NCI-H345 treated with DMSO at 0.1 percent for 48 hours (cell line): ENCODE measurements around the gene TBL3.
A peak's percentile ranks its signal among the peaks of the same experiment; 100 is the strongest.
"Not testable (repeated sequence)": the region's sequence is repeated elsewhere in the genome, so short reads cannot be mapped to it uniquely, and the experiment has no call there.

Source experiments
- DNase-seq: peaks from one replicate; lab custom pipeline; 2025; ENCODE audit not compliant: unreplicated experiment; lab: John Stamatoyannopoulos, UW

TBL3 gene

DNA sequence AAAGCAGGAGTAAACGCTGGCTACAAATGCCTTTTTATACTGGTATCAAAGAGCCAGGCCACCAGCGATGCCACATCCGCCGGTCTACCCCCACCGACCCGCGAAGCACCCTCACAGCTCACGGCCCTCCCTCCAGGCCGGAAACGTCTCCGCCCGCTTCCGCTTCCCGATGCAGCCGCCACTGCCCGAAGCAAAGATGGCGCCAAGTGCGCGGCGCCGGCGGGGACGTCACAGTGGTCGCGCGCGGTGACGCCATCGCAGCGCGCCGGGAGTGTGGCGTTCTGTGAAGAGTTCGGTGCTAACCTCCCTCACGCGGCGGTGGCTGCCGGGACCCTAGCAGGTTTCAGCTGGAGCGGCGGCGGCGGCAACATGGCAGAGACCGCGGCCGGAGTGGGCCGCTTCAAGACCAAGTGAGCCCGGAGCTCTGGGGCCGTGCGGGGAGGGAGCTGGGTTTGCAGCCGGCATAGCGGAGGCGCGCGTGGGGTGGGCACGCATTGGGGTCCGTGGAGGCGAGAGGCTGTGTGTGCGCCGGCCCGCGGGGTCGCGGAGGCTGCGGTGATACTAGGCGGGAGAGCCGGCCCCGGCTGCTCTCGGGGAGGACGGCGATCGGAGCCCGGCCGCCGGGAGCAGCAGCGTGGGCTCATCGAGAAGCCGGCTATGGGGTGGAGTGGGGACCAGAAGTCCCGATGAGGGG, at the start of gene TBL3:
TBL3 (plus strand) TSS at position 258 of the 694 bp plus-strand sequence; CDS start at position 370, 112 bp downstream.
- peak; percentile 77 for DNase-seq

DNA sequence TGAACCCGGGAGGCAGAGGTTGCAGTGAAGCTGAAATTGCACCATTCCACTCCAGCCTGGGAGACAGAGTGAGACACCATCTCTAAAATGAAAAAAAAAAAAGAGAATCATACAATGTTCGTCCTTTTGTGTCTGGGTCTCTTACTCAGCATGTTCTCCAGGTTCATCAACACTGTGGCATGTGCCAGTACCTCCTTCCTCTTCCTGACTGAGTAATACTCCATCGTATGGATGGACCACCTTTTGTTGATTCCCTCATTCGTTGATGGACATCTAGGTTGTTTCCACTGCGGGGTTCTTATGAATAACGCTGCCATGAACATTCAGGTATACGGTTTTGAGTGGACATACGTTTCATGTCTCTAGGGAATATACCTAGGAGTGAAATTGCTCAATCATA, 49.5 kb upstream of the TBL3 start:
- DNase-seq, result no peak

DNA sequence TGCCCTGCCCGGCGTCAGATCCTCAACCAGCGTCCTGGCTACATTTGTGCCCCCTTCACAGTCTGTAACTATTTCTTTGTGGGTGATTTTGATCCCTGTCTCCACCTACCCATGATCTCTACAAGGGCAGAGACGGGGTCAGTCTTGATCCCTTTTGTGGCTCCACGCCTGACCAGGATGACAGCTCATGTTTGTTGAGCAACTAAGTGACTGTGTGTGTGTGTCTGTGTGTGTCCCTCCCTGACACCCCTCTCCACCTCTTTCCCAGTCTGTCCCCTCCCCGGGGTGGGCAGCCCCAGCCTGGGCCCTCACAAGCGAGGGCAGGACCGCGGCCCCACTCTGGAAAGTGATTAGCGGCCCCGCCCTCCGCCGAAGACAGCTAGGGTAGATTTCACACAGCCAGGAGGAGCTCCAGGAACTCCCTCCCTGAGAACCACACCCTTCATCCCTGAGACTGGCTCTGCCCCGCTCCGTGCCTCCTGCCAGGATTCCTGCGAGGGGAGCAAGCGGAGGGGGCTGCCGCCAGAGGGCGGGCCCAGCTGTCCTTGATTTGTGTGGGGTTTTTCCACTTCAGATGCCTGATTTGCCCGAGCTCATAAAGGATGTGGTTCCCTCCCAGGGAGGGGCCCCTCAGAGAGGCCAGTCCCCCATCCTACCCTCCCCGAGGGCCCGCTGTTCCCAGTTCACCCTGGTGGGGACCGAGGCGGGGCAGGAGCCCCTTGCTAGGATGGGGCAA, 48.4 kb upstream of the TBL3 start:
- no peak for DNase-seq

DNA sequence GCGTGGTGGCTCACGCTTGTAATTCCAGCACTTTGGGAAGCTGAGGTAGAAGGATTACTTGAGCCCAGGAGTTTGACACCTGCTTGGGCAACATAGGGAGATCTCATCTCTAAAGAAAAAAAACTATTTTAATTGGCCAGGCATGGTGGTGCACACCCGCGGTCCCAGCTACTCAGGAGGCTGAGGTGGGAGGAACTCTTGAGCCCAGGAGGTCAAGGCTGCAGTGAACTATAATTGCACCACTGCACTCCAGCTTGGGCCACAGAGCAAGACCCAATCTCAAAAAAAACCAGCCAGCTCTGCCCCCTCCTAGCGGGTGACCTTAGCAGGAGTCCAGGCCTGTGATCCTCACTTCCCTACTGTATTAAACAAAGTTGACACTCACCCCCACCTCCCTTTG, 47.8 kb upstream of the TBL3 start:
- no peak for DNase-seq

DNA sequence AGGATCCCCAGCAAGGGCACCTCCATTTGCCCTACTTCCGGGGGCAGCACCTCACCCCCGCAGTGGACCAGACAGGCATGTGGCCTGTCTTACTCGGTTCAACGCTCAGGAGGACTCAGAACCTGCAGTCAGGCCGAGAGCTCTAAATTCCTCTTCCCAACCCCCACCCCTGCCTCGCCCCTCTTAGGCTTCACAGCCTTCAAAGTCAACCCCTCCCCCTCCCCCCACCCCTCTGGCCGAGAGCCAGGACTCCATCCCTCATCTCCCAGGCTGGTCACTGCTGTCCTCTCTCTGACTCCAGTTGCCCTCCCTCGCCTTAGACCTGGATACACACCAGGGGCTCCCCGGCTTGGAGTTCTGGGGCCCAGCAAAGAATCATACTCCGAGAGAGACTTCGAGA, 45.6 kb upstream of the TBL3 start:
- DNase-seq, result no peak

DNA sequence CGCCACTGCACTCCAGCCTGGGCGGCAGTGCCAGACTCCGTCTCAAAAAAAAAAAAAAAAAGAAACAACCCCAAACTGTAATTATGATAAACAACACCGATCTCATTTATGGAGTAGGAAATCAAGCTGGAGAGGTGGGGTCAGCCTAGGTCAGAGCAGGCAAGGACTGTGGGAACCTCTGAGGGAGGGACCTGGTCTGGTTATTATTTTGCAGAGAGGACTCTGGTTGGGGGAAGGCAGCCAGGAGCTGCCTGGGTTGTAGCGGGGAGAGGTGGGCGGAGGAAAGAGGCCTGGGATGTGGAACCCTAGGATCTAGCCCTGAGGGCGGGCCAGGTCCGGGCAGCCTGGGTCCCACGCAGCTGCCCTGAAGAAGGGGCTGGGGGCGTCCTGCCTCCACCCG, 42.7 kb upstream of the TBL3 start:
- no peak for DNase-seq

DNA sequence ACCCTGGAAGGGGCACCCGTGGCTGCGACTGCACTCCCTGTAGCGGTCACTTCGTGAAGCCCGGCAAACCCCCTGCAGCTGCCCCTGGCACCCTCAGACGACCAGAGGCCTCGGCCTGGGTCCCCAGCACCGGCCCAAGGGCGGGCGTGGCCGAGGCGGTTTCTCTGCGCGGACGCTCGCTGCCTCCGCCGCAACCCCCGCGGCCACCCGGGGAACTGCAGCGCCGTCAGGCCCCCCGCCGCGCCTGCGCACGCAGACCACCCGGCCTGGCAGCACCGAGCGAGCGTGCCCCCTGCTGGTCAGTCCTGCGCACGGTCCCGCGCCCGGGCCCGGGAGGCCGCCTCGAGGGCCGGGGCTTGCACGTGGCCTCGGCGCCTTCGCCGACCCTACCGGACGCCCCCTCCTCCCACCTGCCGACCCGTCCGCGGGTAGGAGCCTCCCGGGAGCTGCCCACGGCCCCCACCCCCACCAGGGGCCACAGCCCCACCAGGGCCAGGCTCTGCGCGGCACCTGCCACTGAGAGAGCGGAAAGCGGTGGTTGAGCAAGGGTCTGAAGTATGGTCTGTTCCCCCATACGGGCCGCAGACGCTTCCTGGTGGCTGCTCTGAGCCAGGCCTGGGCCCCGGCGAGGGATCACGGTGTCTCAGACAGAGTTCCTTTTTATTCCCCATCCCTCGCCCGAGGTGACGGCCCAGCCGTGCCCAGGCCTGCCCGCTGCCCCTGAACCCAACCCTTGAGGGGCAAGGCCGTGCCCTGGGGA, 42.1 kb upstream of the TBL3 start:
- DNase-seq, result peak; percentile 65

DNA sequence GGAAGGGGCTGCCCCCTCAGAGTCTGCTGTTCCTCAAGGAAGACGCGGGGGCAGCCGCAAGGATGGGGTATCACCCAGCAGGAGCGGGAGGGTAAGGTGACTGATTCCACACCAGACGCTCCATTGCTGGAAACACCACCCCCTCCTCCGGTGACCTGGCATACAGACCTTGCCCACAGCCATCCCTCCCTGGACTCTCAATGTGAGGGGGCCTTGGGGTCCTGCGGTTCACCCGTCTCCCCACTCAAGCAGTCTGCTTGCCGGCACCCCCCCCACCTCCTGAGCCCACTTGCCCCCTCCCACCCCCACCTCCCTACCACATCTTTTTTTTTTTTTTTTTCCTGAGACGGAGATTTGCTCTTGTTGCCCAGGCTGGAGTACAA, 41.5 kb upstream of the TBL3 start:
- no peak for DNase-seq

DNA sequence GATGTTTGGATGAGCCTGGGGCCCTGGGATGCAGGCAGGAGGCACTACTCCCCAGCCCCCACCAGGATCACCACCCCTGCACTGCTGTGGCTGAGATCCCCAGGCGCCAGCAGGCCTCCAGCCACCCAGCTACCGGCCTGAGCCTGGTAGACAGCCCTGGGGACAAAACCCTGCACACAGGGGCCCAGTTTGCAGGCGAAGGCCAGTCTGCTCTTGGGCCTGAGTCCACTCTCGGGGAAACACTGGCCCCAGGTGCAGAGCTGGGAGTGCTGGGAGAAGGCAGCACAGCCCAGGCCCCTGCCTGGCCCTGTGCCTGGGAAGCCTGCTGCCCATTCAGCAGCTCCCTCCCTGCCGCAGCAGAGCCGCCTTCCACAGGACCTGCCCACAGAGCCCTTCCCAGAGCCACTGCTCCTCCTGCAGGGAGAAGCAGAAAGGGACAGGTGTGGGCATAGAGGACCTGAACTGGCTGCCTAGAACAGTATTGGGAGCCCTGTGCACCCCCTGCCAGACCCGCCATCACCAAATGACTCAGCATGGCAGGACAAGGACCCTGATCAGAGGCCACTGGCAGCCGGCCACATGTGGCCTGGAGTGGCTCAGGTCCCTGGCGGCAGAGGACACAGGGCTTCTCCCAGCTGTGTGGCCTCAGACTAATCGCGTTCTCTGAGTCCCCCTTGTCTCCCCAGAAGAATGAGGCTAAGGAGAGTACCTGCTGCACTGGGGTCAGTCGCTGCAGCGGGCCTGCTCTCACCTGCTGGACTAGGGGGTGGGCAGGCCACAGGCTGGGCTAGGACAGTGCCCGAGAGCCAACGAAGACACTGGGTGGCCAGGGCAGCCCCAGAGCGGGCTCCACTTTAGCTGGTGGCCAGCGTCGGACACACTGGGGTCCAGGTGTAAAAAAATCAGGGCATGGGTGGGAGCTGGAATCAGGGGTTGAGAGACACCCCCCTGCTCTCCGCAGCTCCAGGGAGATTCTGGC, 39.5 kb upstream of the TBL3 start:
- DNase-seq, result no peak

DNA sequence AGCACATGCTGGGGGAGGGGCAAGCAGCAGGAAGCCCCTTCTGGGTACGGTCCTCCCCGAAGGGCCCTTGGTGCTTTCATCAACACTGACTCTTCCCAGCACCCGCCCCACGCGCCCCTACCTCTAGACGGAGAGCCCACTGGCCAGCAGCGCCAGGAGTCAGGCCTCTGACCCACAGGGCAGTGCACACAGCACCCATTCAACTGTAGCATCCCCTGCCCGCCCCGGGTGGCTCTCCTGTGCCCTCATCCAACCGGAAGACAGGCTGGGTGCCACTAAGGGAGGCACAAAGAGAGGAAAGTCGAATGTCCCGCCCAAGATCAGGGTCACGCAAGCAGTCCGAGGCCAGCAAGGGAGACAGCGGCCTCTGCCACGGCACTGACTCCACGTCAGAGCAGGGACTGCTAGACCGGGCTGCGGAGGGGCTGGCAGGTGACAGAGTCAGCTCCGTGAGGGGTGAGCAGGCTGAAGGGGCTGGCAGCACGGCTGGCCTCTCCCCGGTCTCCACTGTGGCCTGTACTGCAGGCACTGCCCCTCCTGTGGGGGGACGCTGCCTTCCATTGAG, 38.7 kb upstream of the TBL3 start:
- no peak for DNase-seq

DNA sequence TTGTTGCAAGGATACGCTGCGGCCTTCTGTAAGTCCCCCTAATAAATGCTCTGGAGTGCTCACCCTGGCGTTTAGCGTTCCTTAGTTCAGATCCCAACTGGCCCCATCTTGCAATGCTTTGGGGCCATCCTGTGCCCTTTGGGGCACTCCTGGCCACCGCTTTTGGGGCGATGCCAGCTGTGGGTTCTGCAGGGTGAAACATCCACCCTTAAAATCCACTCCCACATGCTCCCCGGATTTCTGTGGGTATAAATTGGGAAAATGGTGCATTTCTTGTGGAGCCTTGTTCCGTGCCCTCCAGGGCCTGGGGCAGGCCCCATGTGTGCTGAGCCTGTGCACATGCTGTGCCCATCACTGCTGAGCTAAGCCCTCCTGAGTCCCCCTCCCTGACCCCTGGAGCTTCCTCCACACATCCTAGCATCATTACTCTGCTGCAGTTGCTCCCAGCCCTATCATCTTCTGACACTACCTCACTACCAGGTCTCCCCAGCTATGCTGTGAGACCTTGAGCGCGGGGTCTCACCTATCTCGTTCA, 34.8 kb upstream of the TBL3 start:
- DNase-seq, result no peak

DNA sequence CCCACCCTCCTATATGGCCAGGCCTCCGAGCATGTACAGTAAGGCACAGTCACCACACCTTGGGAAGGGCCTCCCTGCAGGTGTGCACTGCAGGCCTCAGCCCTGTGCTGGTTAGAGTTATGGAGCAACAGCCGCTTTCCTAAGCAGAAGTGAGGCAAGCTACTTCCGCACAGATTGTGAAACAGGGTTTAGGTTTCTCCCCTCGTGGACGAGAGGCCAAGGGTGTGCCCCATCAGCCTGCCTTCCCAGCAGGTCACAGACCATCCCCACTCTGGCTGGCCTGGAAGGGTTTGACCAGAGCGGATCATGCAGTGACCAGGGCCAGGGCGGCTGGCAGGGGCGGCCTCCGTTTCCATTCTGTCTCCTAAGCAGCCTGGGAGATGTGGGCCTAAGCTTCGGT, 33.5 kb upstream of the TBL3 start:
- no peak for DNase-seq

DNA sequence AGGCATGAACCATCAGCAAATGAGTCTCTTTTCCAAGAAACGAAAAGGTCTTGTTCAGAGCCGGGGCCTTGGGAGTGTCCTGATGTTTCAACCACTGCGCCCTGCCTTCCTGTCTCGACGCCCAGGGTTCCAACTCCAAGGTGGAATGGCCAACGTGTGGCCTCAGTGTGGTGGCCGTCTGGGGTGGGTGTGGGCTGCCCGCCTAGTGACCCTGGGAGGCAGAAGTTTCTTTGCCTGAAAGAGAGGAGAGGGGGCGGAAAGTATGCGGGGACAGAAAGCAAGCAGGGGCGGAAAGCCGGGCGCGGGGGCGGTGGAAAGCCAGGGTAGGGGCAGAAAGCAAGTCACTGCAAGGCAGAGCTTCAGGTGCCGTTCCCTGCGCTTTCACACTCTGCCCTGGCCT, 32.9 kb upstream of the TBL3 start:
- DNase-seq, result no peak

DNA sequence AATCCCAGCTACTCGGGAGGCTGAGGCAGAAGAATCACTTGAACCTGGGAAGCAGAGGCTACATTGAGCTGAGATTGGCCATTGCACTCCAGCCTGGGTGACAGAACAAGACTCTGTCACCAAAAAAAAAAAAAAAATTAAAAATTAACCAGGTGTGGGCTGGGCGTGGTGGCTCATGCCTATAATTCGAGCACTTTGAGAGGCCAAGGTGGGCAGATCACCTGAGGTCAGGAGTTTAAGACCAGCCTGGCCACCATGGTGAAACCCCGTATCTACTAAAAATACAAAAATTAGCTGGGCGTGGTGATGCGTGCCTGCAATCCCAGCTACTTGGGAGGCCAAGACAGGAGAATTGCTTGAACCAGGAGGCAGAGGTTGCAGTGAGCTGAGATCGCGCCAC, 32.0 kb upstream of the TBL3 start:
- not testable (repeated sequence) for DNase-seq

DNA sequence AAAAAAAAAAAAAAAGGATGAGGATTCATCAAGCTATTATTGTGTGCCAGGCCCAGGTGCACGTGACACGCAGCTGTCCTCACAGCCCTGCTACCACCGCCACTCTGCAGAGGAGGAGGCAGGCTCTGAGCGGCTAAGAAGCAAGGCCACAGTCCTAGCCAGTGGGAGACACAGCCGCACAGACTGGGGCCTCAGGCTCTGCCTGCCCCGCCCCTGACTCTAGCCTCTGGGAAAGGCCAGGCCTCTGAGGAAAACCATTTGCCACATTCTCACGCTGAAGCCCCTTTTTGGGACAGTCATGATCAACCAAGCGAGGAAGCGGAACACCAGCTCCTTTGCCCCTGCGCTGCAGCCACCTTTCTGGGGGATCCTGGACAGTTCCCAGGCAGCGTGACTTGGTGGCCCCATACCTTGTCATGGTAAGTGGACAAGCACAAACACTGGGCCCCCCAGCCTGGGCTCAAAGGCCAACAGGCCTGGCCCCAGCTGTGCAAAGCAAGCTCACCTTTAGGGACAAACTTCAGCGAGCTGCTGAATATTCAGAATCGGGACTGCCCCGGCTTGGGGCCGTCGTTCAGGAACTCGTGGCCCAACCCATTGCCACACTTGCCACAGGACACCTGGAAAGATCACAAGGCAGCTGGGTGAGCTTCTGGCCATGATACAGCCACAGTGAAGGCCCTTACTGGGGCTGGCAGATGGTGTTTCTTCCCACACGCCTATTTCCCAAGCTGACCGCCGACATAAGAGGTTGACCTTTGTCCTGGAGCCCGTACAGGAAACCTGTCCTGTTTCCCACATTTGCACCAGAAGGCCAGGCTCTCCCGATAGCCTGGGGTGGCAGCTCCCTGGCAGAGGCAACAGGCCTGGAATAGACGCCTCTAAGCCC, 31.3 kb upstream of the TBL3 start:
- no peak for DNase-seq

DNA sequence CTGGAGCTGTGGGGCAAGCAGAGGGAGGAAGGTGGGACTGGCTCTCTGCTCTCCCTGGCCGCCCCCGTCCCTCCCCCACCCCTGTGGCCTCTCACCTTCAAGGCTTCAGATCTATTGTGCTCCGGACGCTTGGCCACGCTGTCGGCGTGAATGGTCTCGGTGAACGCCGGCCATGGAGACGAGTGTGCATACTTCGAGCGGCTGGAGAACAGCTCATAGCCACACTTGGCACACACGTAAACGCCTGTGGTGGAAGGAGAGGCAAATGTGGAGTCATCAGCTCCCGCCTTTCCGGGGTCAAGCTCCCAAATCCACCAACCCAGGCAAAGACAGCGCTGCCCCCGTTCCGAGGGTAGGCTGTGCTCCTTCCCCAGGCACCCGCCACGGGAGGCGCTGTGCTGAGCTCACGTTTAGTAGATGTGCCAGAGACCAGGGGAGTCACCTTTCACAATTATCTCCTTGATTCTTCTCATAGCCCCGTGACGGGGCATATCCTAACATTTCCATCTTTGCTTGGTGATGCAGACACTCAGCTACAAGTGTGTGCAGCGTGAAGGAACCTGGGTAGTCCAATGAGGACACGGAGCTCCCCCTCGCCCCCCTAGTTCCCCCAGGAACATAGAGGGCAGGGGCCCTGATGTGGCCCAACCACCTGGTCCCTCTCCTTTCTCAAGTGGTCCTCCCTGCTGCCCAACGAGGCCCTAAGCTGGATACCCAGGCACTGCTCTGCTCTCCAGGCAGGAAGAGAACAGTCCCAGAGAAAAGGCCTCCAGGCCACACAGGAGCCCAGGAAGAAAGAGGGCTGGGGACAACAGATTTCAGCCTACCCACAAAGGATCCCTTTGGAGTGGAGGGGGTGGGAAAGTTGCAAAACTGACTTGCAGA, 30.4 kb upstream of the TBL3 start:
- DNase-seq, result no peak

DNA sequence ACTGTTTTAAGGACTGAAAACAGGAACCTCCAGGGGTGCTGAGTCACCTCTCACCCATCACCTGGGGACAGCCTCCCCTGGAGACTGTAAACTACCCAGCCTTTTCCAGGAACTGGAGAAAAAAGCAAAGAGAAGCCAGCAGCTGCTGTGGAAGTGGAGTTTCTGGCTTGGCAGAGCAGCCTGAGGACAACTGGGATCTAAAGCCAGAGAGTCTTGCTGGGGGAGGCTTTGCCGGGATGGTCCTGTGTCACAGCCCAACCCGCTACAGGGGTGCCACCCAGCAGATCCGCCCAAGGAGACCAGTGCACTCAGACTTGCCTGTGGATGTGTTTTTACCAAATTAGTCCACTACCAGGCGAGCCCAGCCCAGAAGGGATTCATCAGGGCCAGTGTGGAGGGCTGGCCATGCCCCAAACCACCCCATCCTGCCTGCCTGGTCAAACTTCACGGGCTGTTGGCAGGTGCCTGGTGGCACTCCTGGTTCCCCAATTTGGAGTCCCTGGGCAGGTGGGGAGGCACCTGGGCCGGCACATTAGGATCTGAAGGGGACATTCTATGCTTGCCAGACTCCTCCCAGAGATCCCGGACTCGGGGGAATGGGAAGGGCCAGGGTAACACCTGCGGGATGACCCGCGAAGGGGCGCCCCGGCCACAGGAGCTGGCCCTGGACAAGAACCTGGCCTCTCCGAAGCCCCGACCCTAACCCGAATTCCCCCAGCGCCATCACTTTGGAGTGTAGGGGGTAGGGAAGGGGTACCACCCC, 29.6 kb upstream of the TBL3 start:
- DNase-seq, result no peak
